ENCODE measurements around the gene KRTAP5-1. TPM values are rescaled to one million over a fixed set of nuclear protein-coding genes. Genes with fewer than 3 reads are reported as not detected.

Gene KRTAP5-1
- total RNA-seq, 1 experiment from 2014 or later, result not detected

- Mint-ChIP-seq H3K9me3 (ENCODE audit: low read depth, unreplicated experiment) (no peaks in the 10 kb centered on the region), H3K27me3 (ENCODE audit: unreplicated experiment) (peaks cover 59% of the 10 kb centered on the region), H3K4me3 (ENCODE audit: low read depth, unreplicated experiment) (no peak overlapping the region), H3K27ac (ENCODE audit: unreplicated experiment) (no peak overlapping the region), H3K4me1 (ENCODE audit: low read depth, unreplicated experiment) (no peaks in the 10 kb centered on the region), H3K36me3 (ENCODE audit: insufficient read depth, unreplicated experiment) (no peaks in the 10 kb centered on the region)
- intact Hi-C loops (cut with micrococcal nuclease; ENCODE audit: unreplicated experiment), result no loop called here
- no peak for TF ChIP-seq CTCF (IDR thresholded peaks at IDR 0.05; ENCODE audit: unreplicated experiment)
- CTCF ChIA-PET, result interaction anchor here (1.1 kb wide), 1 partner anchor 11 kb away, joined by 3 read pairs; no protein-coding TSS in a partner anchor
- BruUV-seq (replicated peaks), result no TSS peak
- DNase-seq, result no peak
Observed at GRCh38 chr11:1542267-1542666, 42.8 kb downstream of the KRTAP5-1 start.

- no peak for TF ChIP-seq CTCF (IDR thresholded peaks at IDR 0.05; ENCODE audit: unreplicated experiment)
- H3K9me3 Mint-ChIP-seq (ENCODE audit: low read depth, unreplicated experiment), result no peaks in the 10 kb centered on the region
- intact Hi-C loops (cut with micrococcal nuclease; ENCODE audit: unreplicated experiment), result no loop called here
- H3K4me3 Mint-ChIP-seq (ENCODE audit: low read depth, unreplicated experiment), result no peak overlapping the region
- no TSS peak for BruUV-seq (replicated peaks)
- H3K36me3 Mint-ChIP-seq (ENCODE audit: insufficient read depth, unreplicated experiment), result no peaks in the 10 kb centered on the region
- no peaks in the 10 kb centered on the region for H3K4me1 Mint-ChIP-seq (ENCODE audit: low read depth, unreplicated experiment)
- H3K27me3 Mint-ChIP-seq (ENCODE audit: unreplicated experiment), result peaks cover 58% of the 10 kb centered on the region
- no peak for DNase-seq
- CTCF ChIA-PET, result interaction anchor here (0.6 to 1.1 kb wide), 2 partner anchors 12 to 385 kb away, joined by 3 read pairs; no protein-coding TSS in a partner anchor
- H3K27ac Mint-ChIP-seq (ENCODE audit: unreplicated experiment), result no peak overlapping the region
Observed at GRCh38 chr11:1541474-1542204, 43.4 kb downstream of the KRTAP5-1 start.

- no peak overlapping the region for H3K27ac Mint-ChIP-seq (ENCODE audit: unreplicated experiment)
- intact Hi-C loops (cut with micrococcal nuclease; ENCODE audit: unreplicated experiment), result no loop called here
- peaks cover 42% of the 10 kb centered on the region for H3K27me3 Mint-ChIP-seq (ENCODE audit: unreplicated experiment)
- no peaks in the 10 kb centered on the region for H3K36me3 Mint-ChIP-seq (ENCODE audit: insufficient read depth, unreplicated experiment)
- no peak for DNase-seq
- CTCF ChIA-PET, result no interaction called here
- no peaks in the 10 kb centered on the region for H3K9me3 Mint-ChIP-seq (ENCODE audit: low read depth, unreplicated experiment)
- no TSS peak for BruUV-seq (replicated peaks)
- H3K4me1 Mint-ChIP-seq (ENCODE audit: low read depth, unreplicated experiment), result peaks cover under 1% of the 10 kb centered on the region
- H3K4me3 Mint-ChIP-seq (ENCODE audit: low read depth, unreplicated experiment), result no peak overlapping the region
- TF ChIP-seq CTCF (IDR thresholded peaks at IDR 0.05; ENCODE audit: unreplicated experiment), result no peak
Observed at GRCh38 chr11:1540074-1540473, 45.0 kb downstream of the KRTAP5-1 start.

- intact Hi-C loops (cut with micrococcal nuclease; ENCODE audit: unreplicated experiment), result no loop called here
- H3K36me3 Mint-ChIP-seq (ENCODE audit: insufficient read depth, unreplicated experiment), result no peaks in the 10 kb centered on the region
- CTCF ChIA-PET, result interaction anchor here (0.7 kb wide), 1 partner anchor 8 kb away, joined by 4 read pairs; no protein-coding TSS in a partner anchor
Observed at GRCh38 chr11:1538153-1538552, 46.9 kb downstream of the KRTAP5-1 start.

More at GRCh38 chr11:1538153-1538552, 46.9 kb downstream of the KRTAP5-1 start:
- H3K4me3 Mint-ChIP-seq (ENCODE audit: low read depth, unreplicated experiment), result no peak overlapping the region
- TF ChIP-seq CTCF (IDR thresholded peaks at IDR 0.05; ENCODE audit: unreplicated experiment), result no peak
- no peak overlapping the region for H3K27ac Mint-ChIP-seq (ENCODE audit: unreplicated experiment)
- no peaks in the 10 kb centered on the region for H3K9me3 Mint-ChIP-seq (ENCODE audit: low read depth, unreplicated experiment)
- H3K27me3 Mint-ChIP-seq (ENCODE audit: unreplicated experiment), result peaks cover 41% of the 10 kb centered on the region
- no peak for DNase-seq
- no TSS peak for BruUV-seq (replicated peaks)
- peaks cover 9% of the 10 kb centered on the region for H3K4me1 Mint-ChIP-seq (ENCODE audit: low read depth, unreplicated experiment)
